GM20000 (cell line): ENCODE measurements around the gene CFAP20.

Experiments used
- DNase-seq: peaks from one replicate; pipeline ENCODE4 v3.0.0; 2012; ENCODE audit warnings: low spot score
- CTCF ChIP-seq: IDR thresholded peaks from 2 replicates; pipeline ENCODE4 v1.5.1; 2012; ENCODE audit warnings: mild to moderate bottlenecking, control low read depth; ENCODE audit errors: extremely low read depth, missing control alignments

Gene CFAP20

DNA sequence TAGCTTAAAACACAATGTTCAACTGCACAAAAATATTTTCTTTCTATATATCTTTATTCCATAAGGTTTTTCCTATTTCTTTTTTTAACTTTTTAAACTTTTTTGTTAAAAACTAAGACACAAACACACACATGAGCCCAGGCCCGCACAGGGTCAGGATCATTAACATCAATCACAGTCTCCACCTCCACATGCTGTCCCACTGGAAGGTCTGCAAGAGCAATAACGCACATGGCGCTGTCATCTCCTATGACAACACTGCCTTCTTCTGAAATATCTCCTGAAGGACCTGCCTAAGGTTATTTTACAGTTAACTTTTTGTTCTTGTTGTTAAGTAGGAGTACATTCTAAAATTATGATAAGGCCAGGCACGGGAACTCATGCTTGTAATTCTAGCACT is 4.1 kb downstream of the CFAP20 start:
- no peak for DNase-seq
- no peak for TF ChIP-seq CTCF

DNA sequence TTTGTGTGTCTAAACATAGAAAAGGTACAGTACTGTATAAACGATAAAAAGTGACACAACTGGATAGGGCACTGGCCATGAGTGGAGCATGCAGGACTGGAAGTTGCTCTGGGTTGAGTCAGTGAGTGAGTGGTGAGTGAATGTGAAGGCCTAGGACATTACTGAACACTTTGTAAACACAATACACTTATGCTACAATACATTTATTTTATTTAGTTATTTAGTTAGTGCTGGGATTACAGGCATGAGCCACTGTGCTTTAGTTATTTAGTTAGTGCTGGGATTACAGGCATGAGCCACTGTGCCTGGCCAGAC is 4.6 kb downstream of the CFAP20 start:
- DNase-seq, result no peak
- TF ChIP-seq CTCF, result no peak

DNA sequence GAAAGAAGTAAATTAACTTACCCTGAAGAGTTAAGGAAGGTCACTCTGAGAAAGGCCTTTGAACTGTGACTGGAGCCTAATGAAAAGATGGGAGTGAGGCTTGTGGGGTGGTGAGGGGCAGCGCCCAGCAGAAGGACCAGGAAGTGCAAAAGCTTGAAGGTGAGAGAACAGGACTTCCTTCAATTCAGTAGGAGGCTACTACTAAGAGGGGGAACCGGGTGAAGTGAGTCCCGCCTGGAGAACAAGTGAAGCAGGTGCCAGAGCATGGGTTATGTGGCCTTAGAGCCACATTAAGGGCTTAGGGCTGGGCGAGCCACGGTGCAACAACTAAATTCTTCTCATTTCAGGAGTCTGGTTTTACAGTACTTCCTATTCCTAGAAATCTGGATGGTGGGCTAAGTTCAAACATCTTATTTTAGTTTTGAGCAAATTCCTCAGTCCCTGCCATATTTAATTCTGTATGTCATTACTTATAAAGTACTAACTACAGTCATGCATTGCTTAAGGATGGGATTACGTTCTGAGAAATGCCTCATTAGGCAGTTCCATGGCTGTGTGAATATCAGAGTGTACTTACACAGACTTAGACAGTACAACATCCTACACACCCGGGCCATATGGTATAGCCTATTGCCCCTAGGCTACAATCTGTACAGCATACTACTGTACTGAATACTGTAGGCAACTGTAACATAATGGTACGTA is 5.1 kb downstream of the CFAP20 start:
- DNase-seq, result no peak
- no peak for TF ChIP-seq CTCF

DNA sequence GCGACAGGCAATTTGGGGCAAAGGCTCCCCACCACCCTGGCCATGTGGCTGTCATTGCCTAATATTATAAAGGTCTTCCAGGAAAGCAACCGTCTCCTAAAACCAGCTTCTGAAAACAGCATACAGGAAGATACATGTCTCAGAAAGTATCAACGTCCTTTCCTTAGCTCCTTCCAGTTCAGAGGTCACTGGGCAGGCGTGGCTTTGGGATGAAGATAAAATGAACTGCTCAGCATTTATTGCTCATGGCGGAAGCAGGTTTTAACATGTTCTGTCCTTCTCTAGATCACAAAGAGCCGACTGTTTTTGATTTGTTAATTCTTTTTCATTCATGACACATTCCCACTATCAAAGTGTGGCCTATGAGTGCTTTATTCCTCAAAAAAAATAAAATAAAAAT is 8.0 kb downstream of the CFAP20 start:
- TF ChIP-seq CTCF, result no peak

GRCh38 chr16:58120234-58120633 is 8.9 kb downstream of the CFAP20 start:
- TF ChIP-seq CTCF, result no peak
- DNase-seq, result no peak

More for the DNA sequence above, 8.0 kb downstream of the CFAP20 start:
- no peak for DNase-seq

DNA sequence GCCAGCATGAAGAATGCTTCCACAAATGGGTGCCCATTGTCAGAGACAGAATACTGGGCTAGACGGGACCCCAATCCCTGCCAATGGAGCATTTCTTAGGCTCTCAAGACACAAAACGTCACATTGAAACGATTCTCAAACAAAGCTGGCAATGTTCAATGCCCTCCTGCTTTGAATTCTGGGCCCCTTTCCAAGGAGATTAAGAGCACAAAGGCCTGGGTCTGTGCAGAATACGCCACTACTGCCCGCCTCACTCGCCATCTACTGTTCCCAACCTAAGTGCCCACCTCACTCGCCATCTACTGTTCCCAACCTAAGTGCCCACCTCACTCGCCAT is 9.7 kb downstream of the CFAP20 start:
- DNase-seq, result no peak
- no peak for TF ChIP-seq CTCF

DNA sequence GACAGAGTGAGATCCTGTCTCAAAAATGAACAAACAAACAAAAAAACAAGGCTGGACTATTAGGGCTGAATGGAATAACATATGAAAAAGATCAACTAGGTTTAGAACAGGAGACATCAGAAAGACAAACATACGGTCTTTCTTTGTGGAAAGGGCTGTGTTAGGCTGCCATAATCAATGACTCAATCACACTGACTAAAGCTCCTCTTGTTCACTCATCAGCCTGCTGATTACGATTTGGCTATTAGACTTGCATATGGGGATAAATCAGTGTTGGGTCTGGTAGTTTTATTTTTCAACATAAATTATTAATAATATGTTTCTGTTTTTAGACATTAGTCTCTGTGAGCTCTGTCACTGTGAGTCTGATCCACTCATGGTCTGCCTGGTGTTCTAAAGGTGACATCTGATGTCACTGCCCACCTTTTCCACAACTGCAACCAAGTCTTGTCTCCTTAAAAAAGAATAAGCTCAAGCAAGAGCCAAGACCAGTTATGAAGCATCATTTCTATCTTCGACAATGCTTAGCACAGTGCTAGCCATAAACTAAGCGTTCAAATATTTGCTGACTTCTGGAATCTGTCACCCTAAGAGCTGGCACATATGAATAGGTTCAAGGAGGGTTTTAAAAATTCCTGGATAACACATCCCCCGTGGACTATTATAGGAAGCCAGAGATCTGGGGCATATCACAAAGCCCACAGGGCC is 10.2 kb downstream of the CFAP20 start:
- DNase-seq, result no peak
- no peak for TF ChIP-seq CTCF
